Hematopoietic multipotent progenitor cell (in vitro differentiated cells): ENCODE results near the gene PAQR3. TPM values are rescaled to one million over a fixed set of nuclear protein-coding genes. Genes with fewer than 3 reads are reported as not detected.

ENCODE experiments used
- DNase-seq, 3 donors: peaks; one replicate each; pipeline ENCODE4 v3.0.0-alpha.2; 2011 to 2015; ENCODE audit warnings: low read depth in 2 of 3, low spot score in 2 of 3
- small RNA-seq: library from RNA; depleted of rRNA; stranded (forward); fragments of <200 nt; gene quantifications from one replicate; pipeline ENCODE3, GENCODE V24; 2012
- total RNA-seq: library from RNA; depleted of rRNA; stranded (reverse); fragments of >200 nt; gene quantifications from one replicate; pipeline ENCODE4 v1.2.3, GENCODE V29; 2012

Gene PAQR3
- total RNA-seq, 1 donor, result 15.9 TPM

GRCh38 chr4:78863991-78864390 lies 75.2 kb downstream of the PAQR3 start:
- no peak for DNase-seq

DNA sequence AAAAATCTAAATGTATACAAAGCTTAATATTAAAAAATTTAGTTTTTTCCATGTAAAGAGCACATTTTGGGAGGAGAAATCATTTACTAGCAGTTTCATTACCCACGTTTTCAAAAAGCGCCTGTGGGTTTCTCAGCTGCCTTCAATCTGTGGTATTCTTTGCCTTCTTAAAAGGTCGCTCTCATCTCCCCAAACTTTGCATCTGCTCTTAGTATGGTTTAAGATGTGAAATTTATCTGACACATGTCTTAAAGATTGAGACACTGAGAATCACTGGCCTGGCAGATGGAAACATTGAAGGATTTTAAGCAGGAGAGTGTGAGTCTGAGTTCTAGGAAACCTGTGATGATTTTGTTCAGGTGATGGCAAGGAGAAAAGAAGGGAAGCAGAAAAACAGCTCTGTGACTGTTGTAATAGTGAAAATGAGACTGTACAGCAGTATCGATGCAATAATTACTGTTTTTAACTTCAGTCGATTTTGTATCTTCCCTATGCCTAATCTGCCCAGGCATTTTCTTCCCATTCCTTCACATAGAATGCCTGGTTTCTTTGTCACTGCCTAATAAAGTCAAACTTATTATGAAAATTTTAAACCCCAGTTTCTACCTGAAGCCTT lies 75.9 kb downstream of the PAQR3 start:
- DNase-seq, result no peak

DNA sequence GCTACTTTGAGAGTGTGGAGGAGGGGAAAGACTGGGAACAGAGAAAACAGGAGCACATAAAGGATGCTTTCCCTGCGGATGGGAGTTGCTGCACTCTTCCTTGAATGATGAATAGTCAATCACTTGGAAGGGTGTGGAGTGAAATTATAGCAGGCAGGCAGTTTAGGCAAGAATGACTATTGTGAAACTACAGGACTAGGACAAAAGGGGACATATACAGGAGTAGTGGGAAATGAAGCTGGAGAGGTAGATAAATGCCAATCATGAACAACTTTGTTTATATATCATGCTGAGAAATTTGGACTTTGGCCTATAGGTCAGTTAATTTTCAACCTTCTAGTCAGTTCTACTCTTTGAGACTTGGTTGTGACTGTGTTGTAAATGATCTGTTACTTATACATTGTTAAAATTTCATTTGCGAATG lies 76.9 kb downstream of the PAQR3 start:
- no peak for DNase-seq

Small RNAs within 50 kb of the gene (small RNA-seq; reads per million reads assigned to genes)
- gene RN7SL127P, result not detected

Other genes starting within 250 kb of the PAQR3 start
- 78.4 TPM for gene BMP2K, start 163.1 kb downstream of the PAQR3 start, total RNA-seq